GM19240 (cell line): ENCODE data around the gene FAM83E.

Experiments used
- DNase-seq: peaks from one replicate; pipeline ENCODE4 v3.0.0; 2011; ENCODE audit warnings: low spot score; ENCODE audit not compliant: insufficient read length

The FAM83E gene

DNA sequence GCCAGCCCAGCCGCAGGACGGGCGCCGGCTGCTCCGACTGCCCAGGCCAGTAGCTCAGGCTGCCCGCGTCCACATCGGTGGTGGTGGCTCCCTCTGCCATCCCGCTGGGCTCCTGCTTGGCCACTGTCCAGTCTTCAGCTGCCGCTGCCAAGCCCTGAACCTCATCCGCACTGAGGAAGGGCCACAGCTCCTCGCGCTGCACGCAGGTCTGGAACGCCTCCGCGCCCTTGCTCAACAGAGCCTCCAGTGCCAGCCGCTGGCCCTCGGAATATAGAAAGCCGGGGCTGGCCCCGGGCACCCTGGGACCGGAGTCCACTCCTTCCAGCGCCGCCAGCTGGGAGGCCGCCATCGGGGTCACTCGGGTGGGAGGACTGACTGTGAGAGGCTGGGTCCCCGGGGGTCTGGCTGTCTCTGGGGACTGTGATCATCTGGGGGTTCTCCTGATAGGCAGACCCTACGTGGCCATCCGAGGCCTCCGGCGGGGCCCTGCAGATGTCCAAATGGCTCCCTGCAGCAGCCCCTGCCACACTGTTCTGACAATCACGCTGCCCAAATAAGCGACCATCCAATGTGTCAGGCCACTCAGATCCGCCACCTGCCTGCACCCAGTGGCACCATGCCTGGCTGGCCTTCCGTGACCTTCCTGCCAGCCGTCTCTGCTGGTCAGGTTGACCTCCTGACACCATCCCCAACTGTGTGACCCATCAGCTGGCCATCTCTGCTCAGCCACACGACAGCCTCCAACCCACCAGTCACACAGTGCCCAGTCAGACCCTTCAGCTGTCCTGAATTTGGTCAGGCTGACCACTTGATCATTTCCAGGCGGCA is 1.6 kb downstream of the FAM83E start:
- no peak for DNase-seq

DNA sequence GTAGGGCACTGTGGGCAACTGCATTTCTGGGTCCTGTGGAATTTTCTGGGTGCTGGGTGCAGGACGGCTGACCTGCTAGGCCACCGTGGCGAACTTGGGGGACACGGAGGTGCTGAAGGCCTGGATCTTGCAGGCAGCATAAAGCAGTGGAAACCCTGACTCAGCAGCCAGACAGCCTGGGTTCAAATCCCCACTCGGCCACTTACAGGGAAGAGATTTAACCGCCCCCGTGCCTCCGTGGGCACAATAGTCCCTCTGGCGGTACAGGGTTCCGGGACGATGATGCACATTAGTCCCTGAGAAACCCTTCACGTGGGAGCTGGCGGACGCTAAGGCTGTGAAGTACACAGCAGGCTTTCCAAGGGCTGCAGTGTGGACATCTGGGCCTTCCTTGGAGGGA is 3.0 kb downstream of the FAM83E start:
- DNase-seq, result no peak

DNA sequence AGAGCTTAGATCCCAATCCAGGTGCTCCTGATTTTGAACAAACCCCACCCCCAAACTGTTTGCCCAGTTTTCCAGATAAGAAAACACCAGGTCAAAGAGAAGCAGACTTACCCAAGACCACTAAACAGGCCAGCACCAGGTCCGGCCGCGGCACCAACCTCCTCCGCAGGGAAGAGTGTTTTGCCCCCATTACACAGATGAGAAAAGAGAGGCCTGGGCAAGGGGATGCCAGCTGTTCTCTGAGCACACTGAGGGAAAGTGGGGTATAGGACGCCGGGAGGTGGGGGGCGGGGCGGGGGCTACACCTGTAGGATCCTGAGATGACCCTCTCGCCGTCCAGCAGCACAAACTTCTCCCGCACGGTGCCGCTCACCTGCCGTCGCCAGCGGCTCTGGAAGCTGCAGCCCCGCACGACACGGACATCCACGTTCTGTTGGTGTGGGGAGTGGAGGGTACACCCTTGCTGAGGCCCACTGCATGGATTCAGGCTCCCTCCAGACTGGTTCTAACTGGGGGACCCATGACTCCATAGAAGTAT is 5.2 kb downstream of the FAM83E start:
- DNase-seq, result no peak

DNA sequence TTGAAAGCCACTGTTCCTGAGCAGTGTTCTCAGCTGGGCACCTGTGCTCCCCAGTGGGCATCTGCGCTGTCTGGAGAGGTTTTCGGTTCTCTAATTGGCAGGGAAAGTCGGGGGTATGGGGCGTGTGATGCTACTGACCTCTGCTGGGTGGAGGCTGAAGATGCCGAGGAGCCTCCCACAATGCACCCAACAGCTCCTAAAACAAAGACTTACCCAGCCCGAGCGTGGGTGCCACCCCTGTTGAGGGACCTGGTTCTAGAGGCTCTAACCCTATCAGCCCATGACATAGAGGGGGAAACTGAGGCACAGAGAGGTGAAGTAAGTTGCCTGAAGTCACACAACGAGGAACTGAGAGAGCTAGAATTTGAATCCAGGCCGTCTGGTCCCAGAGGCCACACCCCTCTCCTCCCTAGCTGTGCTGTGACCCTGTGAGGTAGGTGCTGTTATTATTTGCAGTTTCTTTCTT is 6.0 kb downstream of the FAM83E start:
- DNase-seq, result peak; percentile 59

DNA sequence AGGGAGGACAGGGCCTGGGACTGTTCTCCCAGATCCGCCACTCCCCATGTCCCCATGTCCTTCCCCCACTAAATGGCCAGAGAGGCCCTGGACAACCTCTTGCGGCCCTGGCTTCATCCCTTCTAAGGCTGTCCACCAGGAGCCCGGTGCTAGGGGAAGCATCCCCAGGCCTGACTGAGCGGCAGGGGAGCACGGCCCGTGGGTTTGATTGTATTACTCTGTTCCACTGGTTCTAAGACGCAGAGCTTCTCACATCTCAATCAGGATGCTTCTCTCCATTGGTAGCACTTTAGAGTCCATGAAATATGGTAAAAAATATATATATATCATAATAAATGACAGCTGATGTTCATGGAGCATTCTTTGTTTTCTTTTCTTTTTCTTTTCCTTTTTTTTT is 7.5 kb downstream of the FAM83E start:
- no peak for DNase-seq

DNA sequence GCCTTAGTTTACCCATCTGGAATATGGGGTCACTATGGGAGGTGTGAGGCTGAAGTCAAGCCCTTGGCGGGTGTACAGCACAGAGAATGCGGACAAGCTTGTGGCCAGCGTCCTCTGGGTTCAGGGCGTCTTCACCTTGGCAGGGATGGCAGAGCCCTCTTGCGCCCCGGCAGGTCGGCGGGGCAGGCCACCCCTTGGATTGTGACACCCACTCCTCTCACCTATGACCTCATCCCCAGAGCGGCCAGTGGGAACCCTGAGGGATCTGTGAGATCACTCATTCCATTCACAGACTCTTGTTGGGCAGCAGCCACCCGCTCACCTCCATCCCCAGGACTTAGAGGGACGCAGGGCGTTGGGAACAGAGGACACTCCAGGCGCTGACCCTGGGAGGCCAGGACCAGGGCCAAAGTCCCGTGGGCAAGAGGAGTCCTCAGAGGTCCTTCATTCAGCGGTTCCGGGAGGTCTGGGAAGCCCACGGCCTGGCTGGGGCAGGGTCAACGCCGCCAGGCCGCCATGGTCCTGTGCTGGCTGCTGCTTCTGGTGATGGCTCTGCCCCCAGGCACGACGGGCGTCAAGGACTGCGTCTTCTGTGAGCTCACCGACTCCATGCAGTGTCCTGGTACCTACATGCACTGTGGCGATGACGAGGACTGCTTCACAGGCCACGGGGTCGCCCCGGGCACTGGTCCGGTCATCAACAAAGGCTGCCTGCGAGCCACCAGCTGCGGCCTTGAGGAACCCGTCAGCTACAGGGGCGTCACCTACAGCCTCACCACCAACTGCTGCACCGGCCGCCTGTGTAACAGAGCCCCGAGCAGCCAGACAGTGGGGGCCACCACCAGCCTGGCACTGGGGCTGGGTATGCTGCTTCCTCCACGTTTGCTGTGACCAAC is 8.2 kb downstream of the FAM83E start, which contains the start of gene SPACA4:
Gene SPACA4 (plus strand): TSS at position 280 of the 896 bp plus-strand sequence. CDS start 237 bp downstream, at position 517.
- DNase-seq, result no peak

DNA sequence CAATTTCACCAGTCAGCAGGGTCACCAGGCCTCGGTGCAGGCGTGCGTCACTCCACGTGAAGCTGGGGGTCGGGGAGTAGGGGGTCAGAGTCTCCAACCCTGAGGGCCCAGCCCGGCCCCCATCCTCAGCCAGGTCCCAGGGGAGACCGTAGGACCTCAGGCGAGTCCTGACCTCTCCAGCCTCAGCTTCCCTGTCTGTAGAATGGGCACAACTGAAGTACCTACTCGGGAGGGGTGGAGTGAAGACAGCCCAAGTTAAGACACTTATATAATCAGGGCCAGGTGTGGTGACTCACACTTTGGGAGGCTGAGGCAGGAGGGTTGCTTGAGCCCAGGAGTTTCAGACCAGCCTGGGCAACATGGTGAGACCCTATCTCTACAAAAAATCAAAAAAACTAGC is 11.0 kb downstream of the FAM83E start:
- DNase-seq, result no peak

DNA sequence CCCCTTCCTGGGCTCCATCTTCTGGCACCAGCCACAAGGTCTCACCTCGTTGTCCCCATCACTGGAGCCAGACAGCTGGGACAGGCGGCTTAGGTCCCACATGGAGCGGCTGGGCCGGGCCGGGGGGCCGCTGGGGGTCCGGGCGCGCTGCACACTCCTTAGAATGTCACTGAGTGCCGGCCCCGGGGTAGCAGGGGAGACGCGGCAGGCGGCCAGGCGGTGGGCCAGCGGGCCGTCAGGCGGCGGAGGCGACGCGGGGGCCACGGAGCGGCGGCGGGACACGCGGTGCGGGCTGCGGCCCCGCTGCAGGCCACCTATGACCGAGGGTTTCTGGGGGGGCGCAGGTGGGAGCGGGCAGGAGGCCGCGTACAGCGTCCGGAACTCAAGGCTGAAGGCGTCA is 11.4 kb downstream of the FAM83E start:
- DNase-seq, result no peak

DNA sequence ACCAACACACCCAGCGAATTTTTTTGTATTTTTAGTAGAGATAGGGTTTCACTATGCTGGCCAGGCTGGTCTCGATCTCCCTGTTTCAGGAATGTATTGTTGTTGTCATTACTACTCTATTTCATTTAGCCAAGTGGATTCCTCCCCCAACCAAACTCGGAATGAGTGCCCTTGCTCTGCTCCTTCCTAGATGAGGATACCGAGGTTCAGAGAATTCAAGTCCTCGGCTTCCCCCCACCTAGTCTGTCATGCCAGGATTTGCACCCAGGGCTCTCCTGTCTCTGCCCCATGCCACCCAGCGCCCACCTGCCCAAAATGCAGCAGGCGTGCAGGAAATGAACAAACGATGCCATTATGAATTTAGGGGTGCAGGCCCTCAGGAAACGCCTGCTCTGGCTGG is 11.9 kb downstream of the FAM83E start:
- no peak for DNase-seq

DNA sequence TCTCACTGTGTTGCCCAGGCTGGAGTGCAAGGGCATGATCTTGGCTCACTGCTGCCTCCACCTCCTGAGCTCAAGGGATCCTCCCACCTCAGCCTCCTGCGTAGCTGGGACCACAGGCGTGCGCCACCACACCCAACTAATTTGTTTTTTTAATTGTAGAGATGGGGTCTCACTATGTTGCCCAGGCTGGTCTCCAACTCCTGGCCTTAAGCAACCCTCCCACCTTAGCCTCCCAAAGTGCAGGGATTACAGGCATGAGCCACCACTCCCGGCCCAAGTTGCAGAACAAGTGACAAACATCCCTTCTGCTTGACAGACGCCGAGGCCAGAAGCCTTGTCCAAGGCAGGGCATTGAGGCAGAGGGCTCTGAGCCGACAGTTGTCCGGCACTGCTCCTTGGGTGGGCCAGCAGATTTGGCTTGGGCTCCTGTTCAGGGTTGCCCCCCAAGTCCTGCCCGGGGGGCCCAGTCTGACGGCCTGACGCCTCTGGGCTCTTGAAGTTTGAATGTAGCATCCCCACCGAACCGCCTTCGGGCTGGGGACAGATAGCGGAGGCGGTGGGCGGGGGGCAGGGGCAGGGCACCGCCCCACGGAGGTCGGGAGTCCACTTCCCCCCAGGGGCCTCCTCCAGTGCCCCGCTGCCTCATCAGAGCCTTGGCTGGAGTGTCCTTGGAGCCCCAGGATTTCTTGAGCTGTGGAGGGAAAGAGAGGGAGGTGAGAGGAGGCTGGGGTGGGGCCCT is 14.0 kb downstream of the FAM83E start:
- no peak for DNase-seq

DNA sequence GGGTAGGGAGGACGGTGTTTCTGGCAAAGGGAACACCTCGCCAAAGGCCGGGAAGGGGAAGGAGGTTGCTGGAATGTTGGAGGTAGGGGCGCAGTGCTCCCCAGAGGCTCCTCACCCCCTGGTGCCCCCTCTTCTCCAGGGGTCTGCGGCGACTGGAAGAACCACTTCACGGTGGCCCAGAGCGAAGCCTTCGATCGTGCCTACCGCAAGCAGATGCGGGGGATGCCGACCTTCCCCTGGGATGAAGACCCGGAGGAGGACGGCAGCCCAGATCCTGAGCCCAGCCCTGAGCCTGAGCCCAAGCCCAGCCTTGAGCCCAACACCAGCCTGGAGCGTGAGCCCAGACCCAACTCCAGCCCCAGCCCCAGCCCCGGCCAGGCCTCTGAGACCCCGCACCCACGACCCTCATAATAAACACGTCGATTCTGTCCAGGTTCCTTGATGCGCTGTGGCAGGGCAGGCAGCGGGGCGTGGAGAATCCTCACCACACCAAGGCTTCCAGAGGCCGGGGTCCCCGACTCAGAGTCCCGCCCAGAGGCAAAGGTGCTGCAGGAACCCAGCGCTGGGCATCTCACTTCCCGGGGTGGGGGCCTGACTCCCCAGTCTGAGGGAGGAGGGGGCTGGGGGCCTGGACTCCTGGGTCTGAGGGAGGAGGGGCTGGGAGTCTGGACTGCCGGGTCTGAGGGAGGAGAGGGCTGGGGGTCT is 15.7 kb downstream of the FAM83E start:
- no peak for DNase-seq

DNA sequence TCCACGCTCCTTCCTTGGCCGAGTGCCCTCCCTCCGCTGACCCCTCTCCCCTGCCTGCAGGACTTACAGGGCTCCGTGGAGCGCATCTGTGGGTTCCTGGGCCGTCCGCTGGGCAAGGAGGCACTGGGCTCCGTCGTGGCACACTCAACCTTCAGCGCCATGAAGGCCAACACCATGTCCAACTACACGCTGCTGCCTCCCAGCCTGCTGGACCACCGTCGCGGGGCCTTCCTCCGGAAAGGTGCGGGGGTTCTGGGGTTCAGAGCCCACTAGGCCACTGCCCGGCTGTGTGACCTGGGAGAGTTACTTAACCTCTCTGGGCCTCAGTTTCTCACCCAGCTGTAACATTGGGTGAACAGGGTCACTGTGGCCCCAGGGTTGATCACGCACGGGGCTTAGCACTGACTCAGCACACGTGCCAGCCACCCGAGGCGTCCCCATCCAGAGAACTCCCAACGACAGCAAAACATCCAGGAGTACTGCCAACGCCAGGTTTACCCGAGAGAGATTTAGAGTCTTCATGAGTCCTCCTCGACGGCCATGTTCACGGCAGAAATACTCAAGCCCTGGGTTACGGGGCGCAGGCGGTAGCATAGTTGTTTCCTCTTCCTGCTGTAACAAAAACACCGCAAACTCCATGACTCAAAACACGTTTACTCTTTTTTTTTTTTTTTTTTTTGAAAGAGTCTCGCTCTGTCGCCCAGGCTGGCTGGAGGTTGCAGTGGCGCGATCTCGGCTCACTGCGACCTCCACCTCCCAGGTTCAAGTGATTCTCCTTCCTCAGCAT is 18.0 kb downstream of the FAM83E start:
- no peak for DNase-seq

DNA sequence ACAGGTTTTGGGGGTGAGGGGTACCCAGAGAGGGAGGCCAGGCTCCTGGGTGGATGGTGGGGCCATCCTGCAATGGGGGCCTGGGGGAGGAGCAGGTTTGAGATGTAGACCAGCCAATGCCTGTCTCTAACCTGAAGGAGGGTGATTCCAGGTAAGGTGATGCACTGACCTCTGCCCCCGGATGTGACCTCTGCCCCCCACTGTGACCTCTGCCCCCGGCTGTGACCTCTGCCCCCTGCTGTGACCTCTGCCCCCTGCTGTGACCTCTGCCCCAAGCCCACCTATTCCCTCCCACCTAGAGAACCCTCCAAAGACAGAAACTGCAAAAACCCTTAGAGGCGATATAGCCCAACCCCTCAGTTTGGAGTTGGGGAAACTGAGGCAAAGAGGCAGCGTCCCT is 18.6 kb downstream of the FAM83E start:
- no peak for DNase-seq

DNA sequence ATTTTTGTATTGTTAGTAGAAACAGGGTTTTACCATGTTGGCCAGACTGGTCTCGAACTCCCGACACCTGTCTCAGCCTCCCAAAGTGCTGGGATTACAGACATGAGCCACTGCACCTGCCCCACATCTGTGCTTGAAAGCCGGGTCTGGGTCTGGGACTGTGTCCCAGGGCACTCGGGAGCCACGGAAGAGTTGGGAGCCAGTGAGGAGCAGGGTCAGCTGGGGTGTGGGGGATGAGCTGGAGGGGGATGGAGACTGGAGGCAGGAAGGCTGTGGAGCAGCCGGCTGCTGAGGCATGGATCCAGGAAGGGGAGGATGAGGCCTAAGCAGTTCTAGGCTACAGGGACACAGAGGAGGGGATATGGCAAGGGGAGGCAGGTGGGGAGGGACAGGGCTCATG is 19.0 kb downstream of the FAM83E start:
- no peak for DNase-seq

DNA sequence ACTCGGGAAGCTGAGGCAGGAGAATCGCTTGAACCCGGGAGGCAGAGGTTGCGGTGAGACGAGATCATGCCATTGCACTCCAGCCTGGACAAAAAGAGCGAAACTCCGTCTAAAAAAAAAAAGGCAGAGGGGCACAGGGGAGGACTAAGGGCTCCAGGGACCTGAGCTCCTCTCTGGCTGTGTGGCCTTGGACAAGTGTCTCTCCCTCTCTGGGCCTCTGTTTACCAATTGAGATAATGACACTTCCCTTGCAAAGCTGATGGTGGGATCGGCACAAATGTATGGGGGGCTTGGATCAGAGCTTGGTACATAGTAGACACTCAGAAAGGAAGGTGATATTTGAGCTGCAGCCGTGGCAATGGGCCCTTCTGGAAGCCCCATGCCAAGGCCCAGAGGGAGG is 19.7 kb downstream of the FAM83E start:
- no peak for DNase-seq

DNA sequence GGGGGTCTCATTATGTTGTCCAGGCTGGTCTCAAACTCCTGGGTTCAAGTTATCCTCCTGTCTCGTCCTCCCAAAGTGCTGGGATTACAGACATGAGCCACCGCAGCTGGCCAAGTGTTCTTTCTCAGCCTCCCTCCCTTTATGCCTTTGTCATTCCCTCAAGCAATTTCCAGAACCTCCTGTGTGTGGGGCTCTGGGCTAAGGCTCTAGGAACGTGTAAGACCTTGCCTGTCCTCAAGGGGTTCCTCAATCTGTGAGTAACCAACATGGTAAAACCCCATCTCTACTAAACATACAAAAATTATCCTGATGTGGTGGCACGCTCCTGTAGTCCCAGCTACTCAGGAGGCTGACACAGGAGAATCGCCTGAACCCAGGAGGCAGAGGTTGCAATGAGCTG is 23.9 kb downstream of the FAM83E start:
- DNase-seq, result no peak

DNA sequence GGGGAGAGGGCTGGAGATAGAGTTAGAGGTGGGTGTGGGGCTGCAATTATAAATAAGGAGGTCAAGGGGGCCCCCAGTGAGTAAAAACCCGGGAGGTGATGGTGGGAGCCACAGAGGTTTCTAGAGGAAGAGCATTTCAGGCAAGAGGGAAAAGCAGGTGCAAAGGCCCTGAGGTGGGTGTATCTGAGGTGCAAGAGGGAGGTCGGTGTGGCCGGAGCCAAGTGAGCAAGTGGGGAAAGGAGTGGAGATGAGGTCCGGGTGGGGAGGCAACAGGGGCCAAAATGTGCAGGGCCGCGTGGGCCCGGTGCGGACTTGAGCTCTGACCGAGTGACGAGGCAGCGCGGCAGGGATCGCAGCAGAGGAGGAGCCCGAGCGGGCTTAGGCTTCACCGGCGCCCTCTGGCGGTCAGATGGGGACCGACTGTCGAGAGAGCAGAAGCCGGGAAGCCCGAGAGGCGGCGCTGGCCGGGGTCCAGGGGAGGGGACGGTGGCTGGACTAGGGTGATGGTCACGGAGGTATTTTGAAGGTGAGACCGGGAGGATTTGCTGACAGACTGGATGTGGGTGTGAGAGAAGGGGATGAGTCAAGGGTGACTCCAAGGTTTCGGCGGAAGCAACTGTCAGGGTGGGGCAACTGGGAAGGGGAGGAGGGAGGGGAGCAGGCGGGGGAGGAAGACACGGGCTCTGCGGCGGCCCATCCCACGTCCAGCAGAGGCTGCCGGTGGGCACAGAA is 26.0 kb downstream of the FAM83E start:
- DNase-seq, result peak; percentile 81

DNA sequence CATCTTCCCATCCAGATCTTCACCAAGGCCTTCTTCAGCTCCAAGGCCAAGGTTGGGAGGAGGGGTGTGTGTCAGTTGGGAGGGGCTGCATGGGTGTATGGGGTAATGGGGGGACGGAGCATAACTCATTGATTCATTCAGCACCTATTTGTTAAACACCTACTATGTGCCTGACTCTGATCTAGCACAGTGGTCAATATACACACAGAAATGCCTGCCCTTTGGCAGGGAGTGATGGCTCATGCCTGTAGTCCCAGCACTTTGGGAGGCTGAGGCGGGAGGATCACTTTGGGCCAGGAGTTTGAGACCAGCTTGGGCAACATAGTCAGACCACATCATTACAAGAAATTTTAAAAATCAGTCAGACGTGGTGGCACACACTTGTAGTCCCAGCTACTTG is 27.5 kb downstream of the FAM83E start:
- DNase-seq, result no peak

DNA sequence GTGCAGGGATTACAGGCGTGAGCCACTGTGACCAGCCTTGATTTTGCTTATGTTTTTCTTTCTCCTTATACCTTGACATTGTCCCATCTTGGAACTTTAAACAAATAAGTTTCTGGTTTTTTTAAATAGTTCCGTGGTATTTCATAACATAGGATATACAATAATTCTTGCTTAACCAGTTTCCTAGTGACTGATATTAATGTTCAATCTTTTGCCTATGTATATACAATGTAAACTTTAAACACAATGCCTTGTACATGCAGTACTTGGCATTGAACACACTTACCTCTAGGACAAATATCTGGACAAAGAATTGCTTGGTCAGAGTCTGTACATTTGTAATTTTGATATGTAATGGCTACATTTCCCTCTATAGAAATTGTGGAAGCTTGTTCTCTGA is 32.7 kb downstream of the FAM83E start:
- DNase-seq, result no peak
